ENCODE results near the gene ELL. TPM values are rescaled to one million over a fixed set of nuclear protein-coding genes. Genes with fewer than 3 reads are reported as not detected.
A peak's percentile ranks its signal among the peaks of the same experiment; 100 is the strongest.
"Not testable (repeated sequence)": the region's sequence is repeated elsewhere in the genome, so short reads cannot be mapped to it uniquely, and the experiment has no call there.

The ELL gene
- total RNA-seq, 6 experiments from 2014 or later, result 15.7 to 17.8 (median 16.4) TPM

DNA sequence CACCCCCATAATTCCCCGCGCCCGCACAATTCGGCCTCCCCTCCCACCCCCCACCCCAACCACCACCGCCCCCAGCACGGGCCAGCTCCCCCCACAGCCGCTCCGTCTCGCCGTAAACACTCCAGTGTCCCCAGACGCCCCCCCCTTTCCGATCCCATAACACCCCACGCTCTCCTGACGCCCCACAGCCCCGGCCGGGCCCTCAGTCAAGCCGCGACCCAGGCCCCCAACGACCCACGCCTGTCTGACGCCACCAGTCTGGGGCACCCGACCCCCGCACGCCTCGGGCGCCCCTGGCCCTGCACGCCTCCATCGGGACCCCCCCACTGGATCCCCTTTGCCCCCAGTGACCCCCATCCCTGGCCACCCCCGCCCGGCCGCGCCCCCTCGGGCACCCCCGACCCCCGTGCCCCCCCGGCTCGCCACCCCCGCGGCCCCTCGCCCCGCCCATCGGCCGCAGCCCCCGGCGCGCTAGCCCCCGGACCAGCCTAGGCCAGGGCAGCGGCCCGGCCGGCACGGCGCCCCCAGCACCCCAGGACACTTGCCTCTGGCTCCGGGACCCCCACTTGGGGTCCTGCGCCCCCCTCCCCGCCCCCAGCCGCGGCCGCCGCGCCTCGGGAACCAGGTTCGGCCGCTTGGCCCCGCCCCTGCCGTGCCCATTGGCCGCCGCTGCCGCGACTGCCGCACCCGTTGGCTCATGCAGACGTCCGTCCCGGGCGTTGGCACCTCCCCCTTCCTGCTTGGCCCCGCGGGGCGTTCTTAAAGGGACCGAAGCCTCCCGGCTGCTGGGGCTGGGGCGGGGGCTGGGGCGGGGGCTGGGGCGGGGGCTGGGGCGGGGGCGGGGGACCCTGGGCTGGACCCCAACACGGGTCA is 21.3 kb upstream of the ELL start, which contains the start of gene FKBP8:
FKBP8 (minus strand) TSS at position 633 of the 873 bp plus-strand sequence. CDS start 1,603 bp downstream, outside the sequence.
- Mint-ChIP-seq H3K4me3 (peak within 1 kb of the TSS; percentile 88), H3K36me3 (ENCODE audit: low read depth) (peaks cover 7% of the 10 kb centered on the region; the same call in 1 of the 2 replicates), H3K9me3 (no peaks in the 10 kb centered on the region), H3K27ac (peak within 1 kb of the TSS; percentile 86), H3K4me1 (ENCODE audit: low read depth) (peaks cover 25% of the 10 kb centered on the region), H3K27me3 (ENCODE audit: insufficient read depth) (peaks cover 3% of the 10 kb centered on the region)
- no peak for TF ChIP-seq CTCF (IDR thresholded peaks at IDR 0.05)
- DNase-seq, result peak; percentile 75

DNA sequence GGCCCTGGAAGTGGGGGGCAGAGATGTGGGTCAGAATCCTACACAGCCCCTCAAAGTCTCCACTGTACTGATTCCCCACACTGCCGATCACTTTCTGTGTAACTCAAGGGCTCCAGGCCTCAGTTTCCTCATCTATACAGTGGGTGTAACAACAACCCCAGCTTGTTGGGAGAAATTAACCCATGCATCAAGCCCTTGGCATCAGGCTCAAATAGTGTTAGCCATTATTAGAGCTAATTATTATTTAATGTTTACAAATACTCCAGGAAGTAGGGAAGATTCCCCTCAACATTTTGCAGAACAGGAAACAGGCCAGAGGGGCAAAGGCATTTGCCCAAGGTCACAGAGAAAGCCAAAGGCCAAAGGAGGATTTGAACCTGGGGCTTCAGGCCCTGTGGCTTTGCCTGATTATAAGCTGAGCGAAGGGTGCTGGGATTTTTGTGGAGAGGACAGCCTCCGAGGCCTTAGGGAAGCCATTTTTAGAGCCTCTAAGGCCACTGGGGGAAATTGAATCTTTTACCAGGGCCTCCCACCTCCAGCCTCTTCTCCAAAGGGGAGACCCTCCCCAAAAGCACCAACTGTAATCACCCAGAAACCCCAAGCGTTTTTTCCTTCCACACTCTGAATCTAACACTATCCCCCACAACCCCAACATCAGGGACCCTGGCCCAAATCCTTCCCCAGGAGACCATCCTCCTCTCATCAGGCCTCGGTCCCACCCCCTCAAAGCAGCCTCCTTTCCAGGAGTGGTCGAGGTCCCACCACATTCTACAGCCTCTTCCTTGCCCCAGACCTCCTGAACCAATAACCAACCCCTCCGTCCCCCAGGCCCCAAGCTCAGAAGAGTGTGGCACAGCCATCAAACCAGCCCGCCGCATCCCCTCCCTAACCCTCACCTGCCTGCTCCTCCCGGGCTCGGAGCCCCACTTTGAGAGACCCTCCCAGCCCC is 20.4 kb upstream of the ELL start:
- Mint-ChIP-seq H3K27ac (peak overlapping the region; percentile 86), H3K4me3 (peak overlapping the region; percentile 88), H3K36me3 (ENCODE audit: low read depth) (peaks cover 7% of the 10 kb centered on the region; the same call in 1 of the 2 replicates), H3K9me3 (no peaks in the 10 kb centered on the region), H3K27me3 (ENCODE audit: insufficient read depth) (peaks cover 3% of the 10 kb centered on the region), H3K4me1 (ENCODE audit: low read depth) (peaks cover 25% of the 10 kb centered on the region)
- DNase-seq, result no peak
- TF ChIP-seq CTCF (IDR thresholded peaks at IDR 0.05), result no peak

DNA sequence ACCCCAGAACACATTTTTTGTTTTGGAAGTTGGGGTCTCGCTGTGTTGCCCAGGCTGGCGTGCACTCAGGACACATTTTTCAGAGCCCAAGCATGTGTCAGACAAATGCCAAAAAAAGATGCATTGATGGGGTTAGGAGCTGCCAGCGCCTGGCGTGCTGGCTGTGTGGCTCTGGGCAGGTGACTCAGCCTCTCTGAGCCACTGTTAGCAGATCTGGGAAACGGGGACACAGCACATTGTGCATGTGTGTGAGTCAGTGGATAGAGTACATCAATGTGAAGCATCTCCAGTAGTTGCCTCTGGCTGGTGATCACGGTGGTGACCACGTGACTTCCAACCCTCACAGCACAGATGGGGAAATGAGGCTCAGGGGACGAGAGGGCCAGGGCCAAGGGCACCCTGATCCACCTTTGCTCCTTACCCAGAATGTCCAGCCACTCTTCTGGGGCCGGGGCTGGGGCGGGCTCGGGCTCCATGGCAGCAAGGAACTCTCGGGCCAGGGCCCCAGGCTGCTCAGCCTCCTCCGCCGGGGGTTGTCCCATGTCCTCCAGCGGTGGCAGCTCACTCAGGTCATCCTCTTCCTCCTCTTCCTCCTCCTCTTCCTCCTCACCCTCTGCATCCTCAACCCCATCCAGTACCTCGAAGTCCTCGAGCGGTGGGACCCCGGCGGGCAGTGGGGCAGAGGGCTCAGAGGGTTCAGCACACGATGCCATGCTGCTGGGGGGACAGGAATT is 19.6 kb upstream of the ELL start:
- Mint-ChIP-seq H3K36me3 (ENCODE audit: low read depth) (peaks cover 12% of the 10 kb centered on the region), H3K27me3 (ENCODE audit: insufficient read depth) (peaks cover 3% of the 10 kb centered on the region), H3K27ac (peak overlapping the region; percentile 86), H3K4me3 (peak overlapping the region; percentile 88; the same call in 1 of the 2 replicates), H3K9me3 (no peaks in the 10 kb centered on the region), H3K4me1 (ENCODE audit: low read depth) (peaks cover 25% of the 10 kb centered on the region)
- peak; percentile 75 for DNase-seq
- TF ChIP-seq CTCF (IDR thresholded peaks at IDR 0.05), result no peak

DNA sequence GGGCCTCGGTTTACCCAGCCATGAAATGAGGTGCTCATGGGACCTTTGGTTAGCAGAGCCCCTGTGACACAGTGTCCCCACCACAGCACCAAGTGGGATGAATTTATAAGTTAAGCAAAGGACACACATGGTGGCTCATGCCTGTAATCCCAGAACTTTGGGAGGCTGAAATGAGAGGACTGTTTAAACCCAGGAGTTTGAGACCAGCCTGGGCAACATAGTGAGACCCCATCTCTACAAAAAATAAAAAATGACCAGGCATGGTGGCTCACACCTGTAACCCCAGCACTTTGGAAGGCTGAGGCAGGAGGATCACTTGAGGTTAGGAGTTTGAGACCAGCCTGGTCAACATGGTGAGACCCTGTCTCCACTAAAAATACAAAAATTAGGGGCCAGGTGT is 18.3 kb upstream of the ELL start:
- H3K9me3 Mint-ChIP-seq; H3K27me3 Mint-ChIP-seq (ENCODE audit: insufficient read depth); H3K27ac Mint-ChIP-seq; DNase-seq; H3K4me3 Mint-ChIP-seq: not testable (repeated sequence)
- Mint-ChIP-seq H3K36me3 (ENCODE audit: low read depth) (peaks cover 17% of the 10 kb centered on the region), H3K4me1 (ENCODE audit: low read depth) (peaks cover 25% of the 10 kb centered on the region)

DNA sequence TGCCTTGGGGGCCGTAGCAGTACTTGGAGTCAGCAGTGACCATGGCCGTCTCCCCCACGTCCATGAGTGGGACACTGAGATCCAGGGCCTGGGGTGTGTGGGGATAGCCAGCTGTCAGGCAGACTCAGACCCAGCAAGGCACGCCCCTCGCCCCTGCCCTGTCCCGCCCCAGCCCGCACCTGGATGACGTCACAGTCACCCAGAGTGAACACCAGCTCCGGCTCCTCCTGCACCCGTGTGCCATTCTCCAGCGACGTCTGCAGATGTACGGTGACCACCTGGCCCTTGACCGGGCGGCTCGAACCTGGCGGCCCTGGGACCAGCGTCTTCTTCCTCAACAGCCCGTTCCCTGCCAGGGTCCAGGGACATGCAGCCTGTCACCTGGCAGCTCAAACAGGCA is 17.5 kb upstream of the ELL start:
- no peaks in the 10 kb centered on the region for H3K9me3 Mint-ChIP-seq
- H3K27ac Mint-ChIP-seq, result no peak overlapping the region
- H3K4me3 Mint-ChIP-seq, result no peak overlapping the region
- peaks cover 17% of the 10 kb centered on the region for H3K36me3 Mint-ChIP-seq (ENCODE audit: low read depth)
- H3K4me1 Mint-ChIP-seq (ENCODE audit: low read depth), result peaks cover 23% of the 10 kb centered on the region
- no peak for TF ChIP-seq CTCF (IDR thresholded peaks at IDR 0.05)
- peaks cover 3% of the 10 kb centered on the region for H3K27me3 Mint-ChIP-seq (ENCODE audit: insufficient read depth)
- no peak for DNase-seq
